ENCODE results near the gene CELF5.

DNA sequence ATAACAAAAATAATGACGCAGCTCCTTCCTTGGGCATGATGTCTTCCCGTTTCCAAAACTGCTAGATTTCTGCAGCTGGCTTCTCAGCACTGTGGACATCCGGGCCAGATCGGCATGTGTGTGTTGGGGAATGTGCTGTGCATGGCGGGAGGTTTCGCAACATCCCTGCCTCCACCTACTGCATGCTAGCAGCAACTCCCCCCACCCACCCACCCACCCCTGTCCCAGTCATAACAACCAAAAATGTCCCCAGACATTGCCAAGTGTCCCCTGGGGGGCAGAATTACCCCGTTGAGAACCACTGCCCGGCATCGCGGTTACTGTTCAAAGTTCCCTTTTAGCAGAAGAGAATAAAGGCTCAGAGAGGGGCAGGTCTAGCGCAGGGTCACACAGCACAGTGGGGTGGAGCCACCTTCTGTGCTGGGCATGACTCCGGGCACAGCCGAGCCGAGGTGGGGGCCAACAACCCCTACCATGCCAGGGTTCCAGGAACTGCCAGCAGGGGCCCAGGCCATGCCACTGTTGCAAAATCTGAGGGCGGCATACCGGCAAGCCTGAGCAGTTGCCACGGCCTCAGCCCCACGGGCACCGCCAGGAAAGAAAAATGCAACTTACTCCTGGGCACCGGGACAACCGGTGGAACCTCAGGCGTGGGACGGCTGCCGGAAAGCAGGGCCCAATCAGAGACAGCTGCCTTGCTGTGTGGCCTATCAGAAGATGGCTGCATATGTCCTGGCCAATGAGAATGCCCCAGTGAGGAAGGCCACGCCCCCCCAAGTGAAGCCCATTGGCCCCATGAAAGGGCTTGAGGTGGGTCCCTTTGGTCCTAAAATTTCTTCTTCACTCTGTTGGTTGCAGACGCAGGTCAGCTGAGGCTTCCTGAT lies 119.4 kb downstream of the CELF5 start:
- TF ChIP-seq POLR2A (IDR thresholded peaks at IDR 0.05) = no peak
- TF ChIP-seq, protein P1, sequence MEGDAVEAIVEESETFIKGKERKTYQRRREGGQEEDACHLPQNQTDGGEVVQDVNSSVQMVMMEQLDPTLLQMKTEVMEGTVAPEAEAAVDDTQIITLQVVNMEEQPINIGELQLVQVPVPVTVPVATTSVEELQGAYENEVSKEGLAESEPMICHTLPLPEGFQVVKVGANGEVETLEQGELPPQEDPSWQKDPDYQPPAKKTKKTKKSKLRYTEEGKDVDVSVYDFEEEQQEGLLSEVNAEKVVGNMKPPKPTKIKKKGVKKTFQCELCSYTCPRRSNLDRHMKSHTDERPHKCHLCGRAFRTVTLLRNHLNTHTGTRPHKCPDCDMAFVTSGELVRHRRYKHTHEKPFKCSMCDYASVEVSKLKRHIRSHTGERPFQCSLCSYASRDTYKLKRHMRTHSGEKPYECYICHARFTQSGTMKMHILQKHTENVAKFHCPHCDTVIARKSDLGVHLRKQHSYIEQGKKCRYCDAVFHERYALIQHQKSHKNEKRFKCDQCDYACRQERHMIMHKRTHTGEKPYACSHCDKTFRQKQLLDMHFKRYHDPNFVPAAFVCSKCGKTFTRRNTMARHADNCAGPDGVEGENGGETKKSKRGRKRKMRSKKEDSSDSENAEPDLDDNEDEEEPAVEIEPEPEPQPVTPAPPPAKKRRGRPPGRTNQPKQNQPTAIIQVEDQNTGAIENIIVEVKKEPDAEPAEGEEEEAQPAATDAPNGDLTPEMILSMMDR (IDR thresholded peaks at IDR 0.05) = peak in 1 of 4 experiments; percentile 47
